Heart right ventricle (tissue), 16 donors: ENCODE measurements around the gene SMIM1. TPM values are rescaled to one million over a fixed set of nuclear protein-coding genes. Genes with fewer than 3 reads are reported as not detected.

ENCODE experiments used
- ATAC-seq, 8 donors: fragments of 200-7000 bp; cut with Tn5 transposase; one replicate each; pipeline ENCODE4 v1.9.1; 2020; ENCODE audit warnings: mild to moderate bottlenecking in 8 of 8, moderate library complexity in 8 of 8, moderate number of reproducible peaks in 1 of 8
- DNase-seq, 2 donors: peaks; one replicate each; pipeline ENCODE4 v3.0.0-alpha.2; 2020
- H3K27ac ChIP-seq, 10 donors: fragments of 200-600 bp; sonication (generic) in 2 of 10; one replicate each; pipeline versions ENCODE4 v1.5.0 to v1.8.0; 2020 to 2022; ENCODE audit warnings: mild to moderate bottlenecking in 3 of 10
- H3K27me3 ChIP-seq, 7 donors: fragments of 200-600 bp; one replicate each; pipeline ENCODE4 v1.8.0; 2021 to 2022; ENCODE audit warnings: mild to moderate bottlenecking in 2 of 7
- H3K36me3 ChIP-seq, 9 donors: fragments of 200-600 bp; sonication (generic) in 1 of 9; one replicate each; pipeline versions ENCODE4 v1.5.0 to v1.8.0; 2020 to 2022; ENCODE audit warnings: mild to moderate bottlenecking in 2 of 9
- H3K4me1 ChIP-seq, 9 donors: fragments of 200-600 bp; sonication (generic) in 1 of 9; one replicate each; pipeline versions ENCODE4 v1.5.0 to v1.8.0; 2020 to 2022; ENCODE audit warnings: mild to moderate bottlenecking in 4 of 9
- H3K4me3 ChIP-seq, 10 donors: fragments of 200-600 bp; sonication (generic) in 2 of 10; one replicate each; pipeline versions ENCODE4 v1.5.0 to v1.8.0; 2020 to 2022; ENCODE audit warnings: mild to moderate bottlenecking in 7 of 10, moderate library complexity in 2 of 10
- H3K9me3 ChIP-seq, 11 donors: fragments of 200-600 bp in 10 of 11; sonication (generic) in 2 of 11; one replicate each; pipeline versions ENCODE4 v1.5.0 to v1.8.0; 2013 to 2022; ENCODE audit warnings: mild to moderate bottlenecking in 2 of 11, control low read depth in 1 of 11, moderate library complexity in 1 of 11
- CTCF ChIP-seq, 9 donors: fragments of 200-600 bp; sonication (generic) in 2 of 9; IDR thresholded peaks; one replicate each; pipeline versions ENCODE4 v1.5.0 to v1.8.0; 2021 to 2022; ENCODE audit warnings: antibody characterized with exemption in 9 of 9, mild to moderate bottlenecking in 5 of 9, moderate library complexity in 1 of 9
- WGBS, 2 donors: extraction: QIAGEN DNeasy Blood & Tissue Kit; methylation state at CpG; one replicate each; pipeline ENCODE4 v1.1.7; 2013; ENCODE audit warnings: inconsistent platforms in 1 of 2; 5-methylcytosine and 5-hydroxymethylcytosine counted together
- intact Hi-C, 10 donors: fragments of 100-400 bp; cut with DNase I; formaldehyde crosslinking; loops; one replicate each; pipeline versions ENCODE4 v1.11.1 to v1.14.2; 2022
- polyA plus RNA-seq, 2 donors: library from polyadenylated mRNA; stranded (reverse); fragments of 200-250 nt; gene quantifications; one replicate each; pipeline ENCODE4 v1.2.3, GENCODE V29; 2013
- total RNA-seq, 10 donors: library from RNA; stranded (reverse); fragmentation: NEBNext Ultra II Directional in 3 of 10; extraction: Animal tissue kit (Norgen Biotek cat#: 25700) in 3 of 10; gene quantifications; one replicate each; pipeline versions ENCODE4 v1.2.1 to v1.2.4, GENCODE V29; 2021 to 2023
- donor health status: Arrhythmogenic right ventricular cardiomyopathy.
- donor health status: ischemic (EF 13 %, LVEDD 7.1; RV severe dilation, severe dysfunction).
- donor health status: healthy with polysubstance abuse.
- donor health status: DM: no; HTN: yes; CAD: no.
- donor health status: DM: no; HTN: no; CAD: no.
- donor health status: ischemic (EF 25% LVEDD 6.9; RV normal size, moderate dysfunction).
- donor health status: ischemic (EF 25% LVEDD 5.7; RV mildly dilated, moderate dysfunction).
- donor health status: healthy.
- donor health status: DM: yes; HTN: yes; CAD: no.
- donor health status: Ischemic cardiomyopathy.
- donor health status: ischemic (EF 35%, LVEDD 5.7; RV mildly dilated, moderate dysfunction).
- donor health status: nonischemic (EF 11% LVEDD 7.7; RV severe dilation, severe dysfunction).
- donor health status: DM: yes; HTN: yes; CAD: no.
- donor health status: PGD.
- donor health status: ischemic (EF 29% LVEDD 5.4; RV normal size, mild dysfunction).
- donor health status: nonischemic (EF 23%, LVEDD 6.1; RV moderate dilation, normal function).

The SMIM1 gene
- total and polyA plus RNA-seq, 12 donors = 4.0 to 33.9 (median 9.7) TPM

GRCh38 chr1:3735027-3735681 is 37.4 kb upstream of the SMIM1 start:
- WGBS, 2 donors = 78 to 82% methylated on average over 11 to 12 of the region's 12 CpGs
- Histone ChIP-seq H3K9me3 (no peaks in the 10 kb centered on the region), H3K27me3 (peaks cover 0 to 9% (median 5%) of the 10 kb centered on the region in 7 donors), H3K27ac (peak overlapping the region in 5 of 10 donors; percentile 7 to 62 (median 43)), H3K4me3 (no peak overlapping the region), H3K4me1 (peaks cover 0 to 34% (median 11%) of the 10 kb centered on the region in 9 donors), H3K36me3 (peaks cover 0 to 49% (median 8%) of the 10 kb centered on the region in 9 donors)
- no peak for DNase-seq
- ATAC-seq = no peak
- TF ChIP-seq CTCF (IDR thresholded peaks at IDR 0.05) = no peak
- intact Hi-C loops = no loop called here

GRCh38 chr1:3735688-3736087 is 36.9 kb upstream of the SMIM1 start:
- H3K4me1 ChIP-seq = peaks cover 0 to 34% (median 11%) of the 10 kb centered on the region in 9 donors
- intact Hi-C loops = no loop called here
- DNase-seq (no peak), ATAC-seq (peak in 2 of 8 donors; percentile 12 to 16)
- H3K4me3 ChIP-seq = no peak overlapping the region
- peaks cover 0 to 53% (median 8%) of the 10 kb centered on the region in 9 donors for H3K36me3 ChIP-seq
- no peaks in the 10 kb centered on the region for H3K9me3 ChIP-seq
- TF ChIP-seq CTCF (IDR thresholded peaks at IDR 0.05) = no peak
- H3K27me3 ChIP-seq = peaks cover 0 to 9% (median 2%) of the 10 kb centered on the region in 7 donors
- H3K27ac ChIP-seq = peak overlapping the region in 6 of 10 donors; percentile 9 to 62 (median 42)
- WGBS, 2 donors = 70 to 74% methylated on average over 13 of the region's 13 CpGs

- intact Hi-C loops = no loop called here
- DNase-seq (no peak), ATAC-seq (peak in 3 of 8 donors; percentile 7 to 29 (median 25))
- Histone ChIP-seq H3K36me3 (peaks cover 0 to 57% (median 8%) of the 10 kb centered on the region in 9 donors), H3K27me3 (peaks cover 0 to 9% (median 0%) of the 10 kb centered on the region in 7 donors), H3K9me3 (no peaks in the 10 kb centered on the region), H3K4me3 (no peak overlapping the region), H3K27ac (peak overlapping the region in 8 of 10 donors; percentile 3 to 62 (median 42)), H3K4me1 (peaks cover 0 to 32% (median 11%) of the 10 kb centered on the region in 9 donors)
- TF ChIP-seq CTCF (IDR thresholded peaks at IDR 0.05) = no peak
- WGBS, 2 donors = 68 to 81% methylated on average over 13 of the region's 13 CpGs
These were observed 36.4 kb upstream of the SMIM1 start for GRCh38 chr1:3736131-3736561.

GRCh38 chr1:3736708-3737107 is 35.8 kb upstream of the SMIM1 start:
- peaks cover 0 to 9% (median 0%) of the 10 kb centered on the region in 7 donors for H3K27me3 ChIP-seq
- H3K4me1 ChIP-seq = peaks cover 0 to 26% (median 9%) of the 10 kb centered on the region in 9 donors
- H3K27ac ChIP-seq = peak overlapping the region in 3 of 10 donors; percentile 3 to 62 (median 43)
- DNase-seq = no peak
- intact Hi-C loops = no loop called here
- no peak overlapping the region for H3K4me3 ChIP-seq
- 86 to 90% methylated on average over 14 of the region's 14 CpGs for WGBS, 2 donors
- no peak for ATAC-seq
- no peak for TF ChIP-seq CTCF (IDR thresholded peaks at IDR 0.05)
- peaks cover 0 to 63% (median 8%) of the 10 kb centered on the region in 9 donors for H3K36me3 ChIP-seq
- H3K9me3 ChIP-seq = no peaks in the 10 kb centered on the region
